Measurements from ENCODE around the gene GRIK2. TPM values are rescaled to one million over a fixed set of nuclear protein-coding genes. Genes with fewer than 3 reads are reported as not detected.

The GRIK2 gene
- total RNA-seq, 4 donors from 2014 or later: 1.4 to 51.9 (median 9.6) TPM

DNA sequence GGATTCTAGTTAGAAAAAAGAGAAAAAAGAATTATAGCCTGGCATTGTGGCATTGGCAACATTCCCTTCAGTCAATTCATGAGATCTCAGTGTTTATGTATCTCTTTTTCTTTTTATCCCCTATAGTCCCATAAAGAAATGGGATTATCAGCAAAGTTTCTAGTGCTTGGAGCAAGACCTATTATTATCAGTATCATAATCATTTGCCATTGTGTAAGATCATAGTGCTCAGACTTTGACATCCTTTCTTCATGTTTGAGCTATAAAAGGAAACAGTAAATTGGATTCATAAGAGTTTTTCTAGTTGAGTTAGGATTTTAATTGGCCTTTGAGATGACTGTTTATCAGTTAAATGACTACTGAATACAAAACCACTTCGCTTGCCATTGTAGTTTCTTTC is 295.6 kb downstream of the GRIK2 start:
- Histone ChIP-seq H3K4me1 (no peaks in the 10 kb centered on the region), H3K4me3 (replicated peaks in 1 of 3) (no peak overlapping the region), H3K27ac (no peak overlapping the region), H3K27me3 (no peaks in the 10 kb centered on the region), H3K36me3 (no peaks in the 10 kb centered on the region), H3K9me3 (no peaks in the 10 kb centered on the region)
- WGBS, 2 donors: 78 to 80% methylated on average over 1 of the region's 1 CpG
- no peak for TF ChIP-seq POLR2A (IDR thresholded peaks at IDR 0.05)
- TF ChIP-seq, protein P1, sequence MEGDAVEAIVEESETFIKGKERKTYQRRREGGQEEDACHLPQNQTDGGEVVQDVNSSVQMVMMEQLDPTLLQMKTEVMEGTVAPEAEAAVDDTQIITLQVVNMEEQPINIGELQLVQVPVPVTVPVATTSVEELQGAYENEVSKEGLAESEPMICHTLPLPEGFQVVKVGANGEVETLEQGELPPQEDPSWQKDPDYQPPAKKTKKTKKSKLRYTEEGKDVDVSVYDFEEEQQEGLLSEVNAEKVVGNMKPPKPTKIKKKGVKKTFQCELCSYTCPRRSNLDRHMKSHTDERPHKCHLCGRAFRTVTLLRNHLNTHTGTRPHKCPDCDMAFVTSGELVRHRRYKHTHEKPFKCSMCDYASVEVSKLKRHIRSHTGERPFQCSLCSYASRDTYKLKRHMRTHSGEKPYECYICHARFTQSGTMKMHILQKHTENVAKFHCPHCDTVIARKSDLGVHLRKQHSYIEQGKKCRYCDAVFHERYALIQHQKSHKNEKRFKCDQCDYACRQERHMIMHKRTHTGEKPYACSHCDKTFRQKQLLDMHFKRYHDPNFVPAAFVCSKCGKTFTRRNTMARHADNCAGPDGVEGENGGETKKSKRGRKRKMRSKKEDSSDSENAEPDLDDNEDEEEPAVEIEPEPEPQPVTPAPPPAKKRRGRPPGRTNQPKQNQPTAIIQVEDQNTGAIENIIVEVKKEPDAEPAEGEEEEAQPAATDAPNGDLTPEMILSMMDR (IDR thresholded peaks at IDR 0.05): no peak
- no peak for DNase-seq
- intact Hi-C loops (cut with DNase I): no loop called here

DNA sequence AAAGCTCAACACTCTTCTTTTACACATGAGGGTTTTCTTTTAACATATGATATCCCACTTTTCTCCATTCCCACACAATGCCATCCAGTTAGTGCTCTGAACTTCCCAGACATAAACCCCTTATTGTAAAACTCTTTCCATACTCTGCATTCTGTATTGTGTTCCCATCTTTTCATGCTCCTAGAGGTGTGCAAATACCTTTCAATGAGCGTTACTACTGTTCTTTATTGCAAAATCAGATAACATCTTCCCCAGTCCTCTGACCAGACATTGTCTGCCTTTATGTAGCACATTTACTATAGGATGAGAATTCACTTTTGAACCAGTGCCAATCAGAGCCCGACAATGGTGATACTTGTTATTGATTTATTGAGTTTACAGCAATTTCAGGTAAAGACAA is 296.2 kb downstream of the GRIK2 start:
- H3K9me3 ChIP-seq: no peaks in the 10 kb centered on the region
- H3K4me3 ChIP-seq (replicated peaks in 1 of 3): no peak overlapping the region
- no peaks in the 10 kb centered on the region for H3K27me3 ChIP-seq
- WGBS, 2 donors: 83 to 91% methylated on average over 2 of the region's 2 CpGs
- no peak overlapping the region for H3K27ac ChIP-seq
- no peaks in the 10 kb centered on the region for H3K4me1 ChIP-seq
- intact Hi-C loops (cut with DNase I): no loop called here
- TF ChIP-seq, protein P1 (IDR thresholded peaks at IDR 0.05): no peak
- H3K36me3 ChIP-seq: no peaks in the 10 kb centered on the region
- no peak for DNase-seq

DNA sequence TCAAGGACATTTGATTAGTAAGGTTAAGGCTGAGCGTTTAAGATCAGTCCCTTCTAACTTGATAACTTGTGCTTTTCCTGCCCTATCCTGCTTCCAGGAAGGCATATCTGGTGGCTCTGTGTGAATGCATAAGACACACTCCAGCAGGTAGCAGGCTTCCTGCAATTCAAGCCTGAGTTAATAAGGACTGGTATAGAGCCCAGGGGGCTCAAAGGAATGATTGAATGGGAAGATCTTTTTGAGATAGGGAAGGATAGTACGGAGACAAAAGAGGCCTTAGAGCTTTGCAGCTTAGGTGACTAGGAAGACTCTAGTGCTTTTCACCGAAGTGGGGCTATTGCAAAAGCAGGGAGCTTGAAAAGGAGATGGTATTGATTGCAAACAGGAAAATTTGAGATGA is 307.1 kb downstream of the GRIK2 start:
- Histone ChIP-seq H3K9me3 (no peaks in the 10 kb centered on the region), H3K27me3 (no peaks in the 10 kb centered on the region), H3K4me3 (replicated peaks in 1 of 3) (no peak overlapping the region), H3K4me1 (no peaks in the 10 kb centered on the region), H3K36me3 (no peaks in the 10 kb centered on the region), H3K27ac (no peak overlapping the region)
- WGBS, 2 donors: 31 to 44% methylated on average over 3 of the region's 3 CpGs
- TF ChIP-seq, protein P1 (IDR thresholded peaks at IDR 0.05): no peak
- no peak for TF ChIP-seq POLR2A (IDR thresholded peaks at IDR 0.05)
- intact Hi-C loops (cut with DNase I): no loop called here
- DNase-seq: no peak

DNA sequence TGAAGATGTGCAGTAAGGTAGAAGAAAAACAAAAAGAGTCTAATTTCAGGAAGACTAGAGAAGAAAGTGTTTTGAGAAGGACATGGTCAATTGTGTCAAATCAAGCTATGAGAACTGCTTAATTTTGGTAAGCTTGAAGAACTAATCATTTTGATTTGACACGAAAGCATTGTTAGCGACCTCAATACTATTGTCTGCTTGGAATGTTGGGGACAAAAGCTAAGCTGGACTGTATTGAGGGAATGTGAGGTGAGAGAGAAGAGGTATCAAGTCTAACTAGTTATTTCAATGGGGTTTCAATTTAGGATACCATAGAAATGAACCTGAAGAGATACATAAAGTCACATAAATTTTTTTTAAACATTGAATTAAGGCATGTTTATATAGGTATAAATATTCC is 309.8 kb downstream of the GRIK2 start:
- Histone ChIP-seq H3K27me3 (no peaks in the 10 kb centered on the region), H3K4me3 (replicated peaks in 1 of 3) (no peak overlapping the region), H3K4me1 (no peaks in the 10 kb centered on the region), H3K9me3 (no peaks in the 10 kb centered on the region), H3K27ac (no peak overlapping the region), H3K36me3 (no peaks in the 10 kb centered on the region)
- WGBS, 2 donors: 85 to 91% methylated on average over 2 of the region's 2 CpGs
- TF ChIP-seq POLR2A (IDR thresholded peaks at IDR 0.05): no peak
- TF ChIP-seq, protein P1 (IDR thresholded peaks at IDR 0.05): no peak
- DNase-seq: no peak
- intact Hi-C loops (cut with DNase I): no loop called here

DNA sequence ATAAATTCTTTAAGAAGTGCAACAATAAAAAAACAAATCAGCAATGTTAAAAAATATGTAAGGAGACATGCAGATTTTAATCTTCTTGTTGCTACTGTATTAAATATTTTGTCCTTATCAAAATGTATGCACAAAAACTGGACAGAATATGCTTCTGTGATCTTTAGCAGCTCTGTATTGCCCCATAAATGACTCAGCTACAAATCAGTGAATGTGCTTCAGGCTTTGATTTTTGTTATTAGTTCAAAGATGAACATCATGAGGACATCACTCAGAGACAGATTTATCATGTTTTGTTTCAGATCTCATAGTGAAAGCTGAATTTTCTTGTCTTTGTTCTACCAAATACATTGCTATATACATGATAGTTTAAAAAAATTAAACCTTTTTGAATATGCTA is 312.4 kb downstream of the GRIK2 start:
- Histone ChIP-seq H3K9me3 (no peaks in the 10 kb centered on the region), H3K4me3 (replicated peaks in 1 of 3) (no peak overlapping the region), H3K4me1 (no peaks in the 10 kb centered on the region), H3K27me3 (no peaks in the 10 kb centered on the region), H3K27ac (no peak overlapping the region), H3K36me3 (no peaks in the 10 kb centered on the region)
- TF ChIP-seq, protein P1 (IDR thresholded peaks at IDR 0.05): no peak
- no peak for TF ChIP-seq POLR2A (IDR thresholded peaks at IDR 0.05)
- DNase-seq: no peak
- intact Hi-C loops (cut with DNase I): no loop called here

Measured in thyroid gland (tissue), 4 donors.